ENCODE measurements around the gene AUTS2. TPM values are rescaled to one million over a fixed set of nuclear protein-coding genes. Genes with fewer than 3 reads are reported as not detected.

The AUTS2 gene
- polyA plus RNA-seq, 1 donor (not counting 4 experiments of a cell fraction or from before 2014, with no cell fraction given): 4.7 TPM

DNA sequence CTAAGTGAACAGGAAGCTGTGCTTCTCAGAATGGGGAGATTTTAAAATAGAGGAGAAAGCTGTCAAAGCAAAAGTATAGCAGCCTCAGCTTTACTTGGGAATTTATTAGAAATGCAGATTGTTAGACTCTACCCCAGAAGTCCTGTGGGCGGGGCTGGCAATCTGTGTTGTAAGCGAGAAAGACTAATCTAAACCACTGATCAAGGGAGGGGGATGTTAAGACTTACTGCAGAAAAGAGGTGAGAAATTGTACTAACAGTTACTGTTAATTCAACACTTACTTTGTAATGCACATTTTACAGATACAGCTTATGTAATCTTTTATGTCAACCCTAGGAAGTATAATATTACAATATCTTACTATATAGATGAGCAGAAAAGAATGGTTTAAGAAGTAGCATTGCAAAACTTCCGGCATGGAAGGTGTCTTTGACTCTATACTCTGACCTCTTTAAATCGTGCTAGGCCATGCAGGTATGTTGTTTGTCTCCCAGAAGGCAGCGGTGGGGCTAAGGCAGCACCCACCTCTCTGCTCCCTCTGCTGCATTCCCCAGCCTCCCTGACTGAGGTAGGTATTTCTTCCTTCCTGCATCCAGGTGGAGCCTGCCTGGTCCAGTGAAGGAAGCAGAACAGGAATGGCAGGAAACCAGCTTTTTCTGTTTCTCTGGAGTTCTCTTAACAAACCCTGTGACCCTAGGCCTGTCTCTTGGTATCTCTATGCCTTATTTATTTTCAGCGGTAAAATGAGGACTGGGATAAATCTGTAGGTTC, 462.2 kb downstream of the AUTS2 start:
- TF ChIP-seq, protein P1, sequence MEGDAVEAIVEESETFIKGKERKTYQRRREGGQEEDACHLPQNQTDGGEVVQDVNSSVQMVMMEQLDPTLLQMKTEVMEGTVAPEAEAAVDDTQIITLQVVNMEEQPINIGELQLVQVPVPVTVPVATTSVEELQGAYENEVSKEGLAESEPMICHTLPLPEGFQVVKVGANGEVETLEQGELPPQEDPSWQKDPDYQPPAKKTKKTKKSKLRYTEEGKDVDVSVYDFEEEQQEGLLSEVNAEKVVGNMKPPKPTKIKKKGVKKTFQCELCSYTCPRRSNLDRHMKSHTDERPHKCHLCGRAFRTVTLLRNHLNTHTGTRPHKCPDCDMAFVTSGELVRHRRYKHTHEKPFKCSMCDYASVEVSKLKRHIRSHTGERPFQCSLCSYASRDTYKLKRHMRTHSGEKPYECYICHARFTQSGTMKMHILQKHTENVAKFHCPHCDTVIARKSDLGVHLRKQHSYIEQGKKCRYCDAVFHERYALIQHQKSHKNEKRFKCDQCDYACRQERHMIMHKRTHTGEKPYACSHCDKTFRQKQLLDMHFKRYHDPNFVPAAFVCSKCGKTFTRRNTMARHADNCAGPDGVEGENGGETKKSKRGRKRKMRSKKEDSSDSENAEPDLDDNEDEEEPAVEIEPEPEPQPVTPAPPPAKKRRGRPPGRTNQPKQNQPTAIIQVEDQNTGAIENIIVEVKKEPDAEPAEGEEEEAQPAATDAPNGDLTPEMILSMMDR (optimal IDR thresholded peaks at IDR 0.05 in 1 of 3, IDR thresholded peaks at IDR 0.05 in 1 of 3, conservative IDR thresholded peaks at IDR 0.05 in 1 of 3; ENCODE audit: extremely low read depth in 1 of 3, insufficient read depth in 2 of 3, low read length in 3 of 3): no peak
- TF ChIP-seq EZH2 (IDR thresholded peaks at IDR 0.05; ENCODE audit: low read length): no peak
- Histone ChIP-seq H4K20me1 (ENCODE audit: control insufficient read depth, extremely low read depth, insufficient read depth, low read length) (no peaks in the 10 kb centered on the region), H3K36me3 (ENCODE audit: control insufficient read depth in 2 of 2, extremely low read depth in 1 of 2, insufficient read depth in 2 of 2, low read length in 2 of 2) (no peaks in the 10 kb centered on the region), H3K4me1 (ENCODE audit: control insufficient read depth, extremely low read depth, insufficient read depth, low read length) (no peaks in the 10 kb centered on the region), H3K27me3 (ENCODE audit: control insufficient read depth, extremely low read depth, insufficient read depth, low read length) (no peaks in the 10 kb centered on the region), H3K9me1 (ENCODE audit: control insufficient read depth, extremely low read depth, insufficient read depth, low read length) (no peaks in the 10 kb centered on the region), H3K4me2 (ENCODE audit: control insufficient read depth, extremely low read depth, insufficient read depth, low read depth, low read length) (no peak overlapping the region), H3K4me3 (ENCODE audit: control insufficient read depth in 2 of 3, extremely low read depth in 1 of 3, insufficient read depth in 2 of 3, low read depth in 1 of 3, low read length in 3 of 3) (no peak overlapping the region), H2AFZ (ENCODE audit: control insufficient read depth, low read length) (no peak overlapping the region), H3K9me3 (ENCODE audit: control insufficient read depth, low read depth, low read length) (no peaks in the 10 kb centered on the region), H3K27ac (ENCODE audit: control insufficient read depth, insufficient read depth, low read length) (no peak overlapping the region), H3K9ac (ENCODE audit: control insufficient read depth, extremely low read depth, insufficient read depth, low read length) (no peak overlapping the region), H3K79me2 (ENCODE audit: control insufficient read depth, insufficient read depth, low read length) (no peaks in the 10 kb centered on the region)
- FAIRE-seq (no peak), DNase-seq (ENCODE audit: low read depth, low spot score) (no peak)
- dilution Hi-C loops (cut with MboI; ENCODE audit: extremely low pct_ligation_motif_present, low sequenced_read_pairs): no loop called here

DNA sequence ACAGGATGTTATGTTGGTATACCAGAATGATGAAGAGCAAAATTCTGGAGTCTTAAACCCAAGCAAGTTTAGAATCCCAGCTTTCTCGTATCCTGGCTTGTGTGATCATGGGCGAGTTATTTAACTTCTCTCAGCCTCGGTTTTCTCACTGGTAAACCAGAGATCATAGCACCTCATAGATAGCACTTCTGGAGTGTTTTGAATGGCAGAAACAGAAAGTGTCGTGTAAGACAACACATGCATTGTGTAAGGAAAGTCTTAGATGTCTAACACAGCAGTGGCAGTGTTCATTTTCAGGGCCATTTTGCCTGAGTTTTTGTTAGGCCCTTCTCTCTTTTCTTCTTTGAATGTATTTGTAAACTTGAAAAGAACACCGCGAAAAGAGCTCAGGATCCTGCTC, 465.1 kb downstream of the AUTS2 start:
- FAIRE-seq: no peak

More for the DNA sequence above, 465.1 kb downstream of the AUTS2 start:
- Histone ChIP-seq H3K4me3 (ENCODE audit: control insufficient read depth in 2 of 3, extremely low read depth in 1 of 3, insufficient read depth in 2 of 3, low read depth in 1 of 3, low read length in 3 of 3) (no peak overlapping the region), H4K20me1 (ENCODE audit: control insufficient read depth, extremely low read depth, insufficient read depth, low read length) (no peaks in the 10 kb centered on the region), H3K9me1 (ENCODE audit: control insufficient read depth, extremely low read depth, insufficient read depth, low read length) (no peaks in the 10 kb centered on the region), H3K79me2 (ENCODE audit: control insufficient read depth, insufficient read depth, low read length) (no peaks in the 10 kb centered on the region), H3K9ac (ENCODE audit: control insufficient read depth, extremely low read depth, insufficient read depth, low read length) (no peak overlapping the region), H3K36me3 (ENCODE audit: control insufficient read depth in 2 of 2, extremely low read depth in 1 of 2, insufficient read depth in 2 of 2, low read length in 2 of 2) (no peaks in the 10 kb centered on the region), H3K4me2 (ENCODE audit: control insufficient read depth, extremely low read depth, insufficient read depth, low read depth, low read length) (no peak overlapping the region), H3K27me3 (ENCODE audit: control insufficient read depth, extremely low read depth, insufficient read depth, low read length) (no peaks in the 10 kb centered on the region), H3K27ac (ENCODE audit: control insufficient read depth, insufficient read depth, low read length) (no peak overlapping the region), H2AFZ (ENCODE audit: control insufficient read depth, low read length) (no peak overlapping the region), H3K4me1 (ENCODE audit: control insufficient read depth, extremely low read depth, insufficient read depth, low read length) (no peaks in the 10 kb centered on the region), H3K9me3 (ENCODE audit: control insufficient read depth, low read depth, low read length) (no peaks in the 10 kb centered on the region)
- dilution Hi-C loops (cut with MboI; ENCODE audit: extremely low pct_ligation_motif_present, low sequenced_read_pairs): no loop called here
- TF ChIP-seq, protein P1 (optimal IDR thresholded peaks at IDR 0.05 in 1 of 3, IDR thresholded peaks at IDR 0.05 in 1 of 3, conservative IDR thresholded peaks at IDR 0.05 in 1 of 3; ENCODE audit: extremely low read depth in 1 of 3, insufficient read depth in 2 of 3, low read length in 3 of 3): no peak
- no peak for TF ChIP-seq EZH2 (IDR thresholded peaks at IDR 0.05; ENCODE audit: low read length)
- no peak for DNase-seq (ENCODE audit: low read depth, low spot score)
